Measurements from ENCODE around the gene EPHA3.

EPHA3 gene

GRCh38 chr3:89358281-89358680, 250.9 kb downstream of the EPHA3 start:
- DNase-seq (ENCODE audit: low read depth in 1 of 2, low spot score in 1 of 2), result no peak

GRCh38 chr3:89360156-89360555, 252.7 kb downstream of the EPHA3 start:
- no peak for DNase-seq (ENCODE audit: low read depth in 1 of 2, low spot score in 1 of 2)

GRCh38 chr3:89362496-89362895, 255.1 kb downstream of the EPHA3 start:
- DNase-seq (ENCODE audit: low read depth in 1 of 2, low spot score in 1 of 2), result no peak

- DNase-seq (ENCODE audit: low read depth in 1 of 2, low spot score in 1 of 2), result no peak
Measured at GRCh38 chr3:89363171-89363570, 255.8 kb downstream of the EPHA3 start.

- no peak for DNase-seq (ENCODE audit: low read depth in 1 of 2, low spot score in 1 of 2)
Measured at GRCh38 chr3:89364314-89364713, 256.9 kb downstream of the EPHA3 start.

GRCh38 chr3:89367166-89367565, 259.7 kb downstream of the EPHA3 start:
- no peak for DNase-seq (ENCODE audit: low read depth in 1 of 2, low spot score in 1 of 2)

GRCh38 chr3:89368846-89369245, 261.4 kb downstream of the EPHA3 start:
- no peak for DNase-seq (ENCODE audit: low read depth in 1 of 2, low spot score in 1 of 2)

- DNase-seq (ENCODE audit: low read depth in 1 of 2, low spot score in 1 of 2), result no peak
Measured at GRCh38 chr3:89372456-89372855, 265.0 kb downstream of the EPHA3 start.

- DNase-seq (ENCODE audit: low read depth in 1 of 2, low spot score in 1 of 2), result no peak
Measured at GRCh38 chr3:89373434-89373833, 266.0 kb downstream of the EPHA3 start.

GRCh38 chr3:89375451-89375850, 268.0 kb downstream of the EPHA3 start:
- no peak for DNase-seq (ENCODE audit: low read depth in 1 of 2, low spot score in 1 of 2)

GRCh38 chr3:89380016-89380415, 272.6 kb downstream of the EPHA3 start:
- no peak for DNase-seq (ENCODE audit: low read depth in 1 of 2, low spot score in 1 of 2)

GRCh38 chr3:89392991-89393390, 285.6 kb downstream of the EPHA3 start:
- DNase-seq (ENCODE audit: low read depth in 1 of 2, low spot score in 1 of 2), result no peak

- DNase-seq (ENCODE audit: low read depth in 1 of 2, low spot score in 1 of 2), result no peak
Measured at GRCh38 chr3:89395456-89395855, 288.0 kb downstream of the EPHA3 start.

GRCh38 chr3:89395996-89396395, 288.6 kb downstream of the EPHA3 start:
- DNase-seq (ENCODE audit: low read depth in 1 of 2, low spot score in 1 of 2), result no peak

- no peak for DNase-seq (ENCODE audit: low read depth in 1 of 2, low spot score in 1 of 2)
Measured at GRCh38 chr3:89402051-89402450, 294.6 kb downstream of the EPHA3 start.

- DNase-seq (ENCODE audit: low read depth in 1 of 2, low spot score in 1 of 2), result no peak
Measured at GRCh38 chr3:89405176-89405575, 297.8 kb downstream of the EPHA3 start.

- DNase-seq (ENCODE audit: low read depth in 1 of 2, low spot score in 1 of 2), result no peak
Measured at GRCh38 chr3:89405593-89405992, 298.2 kb downstream of the EPHA3 start.

GRCh38 chr3:89411201-89411600, 303.8 kb downstream of the EPHA3 start:
- no peak for DNase-seq (ENCODE audit: low read depth in 1 of 2, low spot score in 1 of 2)

GRCh38 chr3:89414270-89414669, 306.8 kb downstream of the EPHA3 start:
- no peak for DNase-seq (ENCODE audit: low read depth in 1 of 2, low spot score in 1 of 2)

- no peak for DNase-seq (ENCODE audit: low read depth in 1 of 2, low spot score in 1 of 2)
Measured at GRCh38 chr3:89419647-89420241, 312.3 kb downstream of the EPHA3 start.

- DNase-seq (ENCODE audit: low read depth in 1 of 2, low spot score in 1 of 2), result no peak
Measured at GRCh38 chr3:89426060-89426459, 318.6 kb downstream of the EPHA3 start.

GRCh38 chr3:89434621-89435380, 327.4 kb downstream of the EPHA3 start:
- DNase-seq (ENCODE audit: low read depth in 1 of 2, low spot score in 1 of 2), result no peak

- no peak for DNase-seq (ENCODE audit: low read depth in 1 of 2, low spot score in 1 of 2)
Measured at GRCh38 chr3:89436846-89437245, 329.4 kb downstream of the EPHA3 start.

Measured in activated T-helper 1 cell treated with anti-CD3 and anti-CD28 coated beads, Interleukin-2, amount 50 U/mL, for 16 hours (primary cell).